GM18511 (cell line): Measurements from ENCODE around the gene B3GNT7.
"Not testable (repeated sequence)": the region's sequence is repeated elsewhere in the genome, so short reads cannot be mapped to it uniquely, and the experiment has no call there.

Experiments used
- ATAC-seq: cut with Tn5 transposase; IDR thresholded peaks from one replicate; pipeline ENCODE4 v1.9.1; 2021; ENCODE audit warnings: mild to moderate bottlenecking, moderate library complexity; ENCODE audit not compliant: unreplicated experiment

The B3GNT7 gene

DNA sequence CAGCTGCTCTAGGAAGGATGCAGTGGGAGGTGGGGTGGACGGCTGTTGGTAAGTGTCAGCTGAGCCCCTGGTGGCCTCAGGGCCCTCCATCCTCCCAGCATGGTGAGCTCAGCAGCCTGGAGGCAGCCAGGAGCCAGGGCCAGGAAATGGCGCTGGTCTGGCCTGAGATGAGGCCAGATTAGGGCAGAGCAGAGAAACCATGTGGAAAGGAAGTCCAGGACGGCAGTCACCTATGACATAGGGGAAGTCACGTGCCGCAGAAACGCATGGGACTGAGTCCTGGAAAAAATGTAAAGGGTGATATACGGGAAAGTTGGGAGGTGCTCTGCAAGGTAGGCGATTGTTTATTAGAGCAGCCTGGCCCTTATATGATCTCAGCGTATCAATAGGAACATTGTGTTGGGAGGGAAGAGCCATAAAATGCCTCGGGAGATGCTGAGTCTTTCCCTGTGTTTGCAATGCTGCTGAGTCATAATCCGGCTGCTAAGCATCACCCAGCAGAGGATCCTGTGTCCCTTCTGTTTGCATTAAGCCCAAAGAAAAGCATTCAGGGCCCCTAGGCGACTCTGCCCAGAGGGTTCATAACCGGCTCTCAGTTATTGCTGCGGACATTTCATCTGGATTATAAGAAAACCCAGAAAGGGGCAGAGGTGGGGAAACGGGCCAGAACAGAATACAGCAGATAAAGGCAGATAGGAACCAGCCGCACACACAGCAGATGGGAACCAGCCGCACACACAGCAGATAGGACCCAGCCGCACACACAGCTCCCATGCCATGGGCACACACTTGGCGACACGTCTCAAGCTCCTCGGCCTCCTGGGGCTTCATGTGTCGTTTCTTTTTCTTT is 30.3 kb upstream of the B3GNT7 start:
- ATAC-seq, result no peak

DNA sequence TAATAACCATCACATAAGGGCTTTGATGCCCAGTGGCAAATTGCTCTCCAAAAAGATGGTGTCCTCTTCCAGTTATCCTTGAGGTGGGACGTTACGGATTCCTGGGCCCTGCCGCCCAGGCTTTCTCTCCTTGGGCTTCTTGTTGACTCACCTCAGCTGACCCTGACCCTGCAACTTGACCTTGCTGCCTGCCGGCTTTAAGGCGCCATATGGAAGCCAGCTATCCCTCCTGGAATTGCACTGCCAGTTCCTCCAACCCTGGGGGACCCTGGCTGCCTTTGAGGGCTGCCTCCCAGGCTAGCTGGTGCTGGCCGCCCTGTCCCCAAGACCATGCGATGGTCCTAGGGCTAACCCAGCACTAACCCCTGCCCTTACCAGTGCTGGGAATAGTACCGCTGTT is 28.3 kb upstream of the B3GNT7 start:
- no peak for ATAC-seq

DNA sequence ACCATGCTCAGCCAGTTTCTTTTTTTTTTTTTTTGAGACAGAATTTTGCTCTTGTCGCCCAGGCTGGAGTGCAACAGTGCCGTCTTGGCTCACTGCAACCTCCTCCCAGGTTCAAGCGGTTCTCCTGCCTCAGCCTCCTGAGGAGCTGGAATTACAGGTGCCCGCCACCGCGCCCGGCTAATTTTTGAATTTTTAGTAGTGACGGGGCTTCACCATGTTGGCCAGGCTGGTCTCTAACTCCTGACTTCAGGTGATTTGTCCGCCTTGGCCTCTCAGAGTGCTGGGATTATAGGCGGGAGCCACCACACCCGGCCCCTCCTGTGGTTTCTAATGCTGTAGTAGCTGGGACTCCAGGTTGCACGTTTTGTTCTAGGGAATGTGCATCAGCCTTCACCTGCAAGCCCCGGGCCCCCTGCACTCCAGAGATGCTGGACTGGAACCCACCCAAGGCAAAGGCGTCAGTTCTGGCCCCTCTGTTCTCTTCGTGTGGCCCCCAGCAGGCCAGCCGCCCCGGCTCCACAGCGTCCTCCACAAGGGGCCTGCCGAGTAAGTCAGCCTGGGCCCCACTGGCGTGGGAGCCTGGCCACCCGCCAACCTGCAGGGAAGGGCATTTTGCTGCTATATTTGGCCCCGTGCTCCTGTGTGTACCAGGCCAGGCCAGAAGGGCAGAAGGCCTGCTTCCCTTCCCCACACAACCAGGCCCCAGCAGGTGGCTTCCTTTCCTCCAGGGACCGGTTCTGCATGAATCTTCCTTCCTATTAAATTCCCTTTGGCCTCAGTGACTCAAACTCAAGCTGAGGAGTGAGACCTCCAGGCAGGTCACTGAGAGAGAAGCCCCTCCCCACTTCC is 25.7 kb upstream of the B3GNT7 start:
- no peak for ATAC-seq

DNA sequence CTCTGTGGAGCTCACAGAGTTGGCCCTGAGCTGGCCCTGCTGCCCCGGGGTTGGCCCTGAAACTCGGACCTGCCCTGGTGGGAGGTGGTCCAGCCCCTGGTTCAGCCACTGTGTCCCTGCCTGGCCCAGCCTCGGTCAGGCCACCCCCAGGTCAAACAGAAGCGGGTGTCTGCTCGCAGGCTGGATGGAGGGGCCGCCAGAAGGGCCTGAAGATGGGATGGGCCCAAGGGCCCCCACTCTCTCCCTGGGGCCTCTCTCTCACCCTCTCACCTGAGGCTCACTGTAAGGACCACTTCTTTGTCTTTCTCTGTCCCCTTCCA is 25.1 kb upstream of the B3GNT7 start:
- no peak for ATAC-seq

DNA sequence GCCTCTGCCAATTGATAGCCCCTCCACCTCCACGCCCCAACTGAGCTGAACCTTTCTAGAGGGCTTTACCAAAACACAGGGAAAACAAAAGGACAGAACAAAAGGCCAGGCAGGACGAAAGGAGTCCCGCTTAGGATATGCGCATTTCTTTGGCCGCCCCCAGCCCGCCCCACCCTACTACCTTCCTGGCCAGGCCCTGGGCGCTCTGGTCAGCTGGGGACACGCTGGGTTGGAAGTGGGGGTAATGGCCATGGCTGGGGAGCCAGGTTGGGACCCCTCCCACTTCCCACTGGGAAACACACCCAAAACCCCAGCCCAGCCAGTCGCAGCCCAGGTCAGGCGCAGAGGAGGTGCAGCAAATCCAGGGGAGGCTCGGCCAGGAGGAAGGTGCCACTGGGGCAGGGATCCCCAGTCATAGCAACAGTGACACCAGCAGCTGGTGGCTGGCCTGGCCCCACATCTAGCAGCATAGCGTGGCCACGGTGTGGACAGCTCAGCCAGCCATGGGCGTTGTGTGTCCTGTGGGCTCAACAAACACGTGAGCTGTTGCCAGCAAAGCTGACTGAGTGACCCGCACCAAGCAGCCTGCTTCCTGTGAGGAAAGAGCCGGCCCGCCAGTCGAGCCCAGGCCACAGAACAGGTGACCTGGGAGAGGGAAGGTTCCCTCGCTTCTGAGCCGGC is 24.6 kb upstream of the B3GNT7 start:
- ATAC-seq, result no peak

DNA sequence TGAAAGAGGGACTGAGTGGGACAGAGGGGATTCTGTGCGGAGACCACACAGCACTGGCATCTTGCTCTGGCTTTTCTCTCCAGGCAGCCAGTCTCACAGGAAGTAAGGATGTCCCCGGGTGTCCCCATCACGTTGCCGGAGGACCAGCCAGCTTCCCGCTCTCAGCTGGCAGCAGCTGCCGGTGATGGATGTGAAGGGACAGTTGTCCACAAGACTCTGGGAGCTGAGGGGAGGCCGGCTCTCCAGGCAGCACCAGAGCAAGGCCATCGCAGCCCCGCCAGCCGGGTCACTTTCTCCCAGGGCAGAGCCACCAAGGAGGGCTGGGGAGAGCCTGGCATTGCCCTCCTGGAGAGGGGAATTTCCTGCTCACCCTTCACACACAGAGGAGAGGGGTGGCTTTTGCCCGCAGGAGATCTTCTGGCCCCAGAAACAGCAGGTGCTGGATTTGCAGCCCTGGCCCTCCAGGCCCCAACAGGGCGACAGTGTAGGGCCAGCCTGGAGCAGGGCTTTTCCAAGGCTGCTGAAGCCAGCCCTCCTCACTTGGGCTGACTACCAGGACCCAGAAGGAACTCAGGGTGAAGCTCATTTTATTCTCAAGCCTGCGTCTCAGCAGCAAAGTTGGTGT is 24.0 kb upstream of the B3GNT7 start:
- no peak for ATAC-seq

DNA sequence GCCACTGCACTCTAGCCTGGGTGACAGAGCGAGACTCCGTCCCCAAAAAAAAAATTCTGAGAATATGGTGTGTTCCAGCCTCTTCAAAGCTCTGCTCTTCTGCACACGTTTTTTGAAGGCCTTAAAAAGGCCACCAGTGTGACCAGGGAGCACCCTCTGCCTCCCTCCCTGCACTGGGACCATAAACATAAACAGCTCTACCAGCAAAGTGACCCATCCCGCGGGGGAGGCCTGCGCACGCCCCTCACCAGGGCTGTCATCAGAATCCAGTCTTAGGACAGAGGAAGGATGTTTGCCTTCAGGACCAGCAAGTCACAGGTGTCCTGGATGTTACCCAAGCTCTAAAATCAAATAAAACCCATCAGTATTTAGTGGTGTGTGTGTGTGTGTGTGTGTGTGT is 23.2 kb upstream of the B3GNT7 start:
- ATAC-seq, result no peak

DNA sequence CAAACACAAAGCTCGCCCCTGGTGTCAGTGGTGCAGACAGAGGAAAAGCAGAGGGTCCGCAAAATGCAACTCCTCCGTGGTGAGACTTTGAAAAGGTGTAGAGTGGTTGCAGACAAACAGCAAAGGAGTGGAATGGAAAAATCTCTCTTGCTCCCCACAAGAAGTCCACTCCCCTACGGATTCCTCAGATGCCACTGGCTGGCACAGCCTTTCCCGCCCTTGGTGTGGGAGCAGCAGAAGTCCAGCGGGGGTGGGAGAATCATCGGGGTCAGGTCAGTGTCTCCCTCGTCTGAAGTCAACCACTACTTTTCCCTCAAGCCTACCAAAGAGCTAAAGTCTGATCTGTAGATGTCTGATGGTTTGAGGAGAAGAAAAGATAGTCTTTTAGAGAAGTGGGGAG is 22.3 kb upstream of the B3GNT7 start:
- ATAC-seq, result no peak

DNA sequence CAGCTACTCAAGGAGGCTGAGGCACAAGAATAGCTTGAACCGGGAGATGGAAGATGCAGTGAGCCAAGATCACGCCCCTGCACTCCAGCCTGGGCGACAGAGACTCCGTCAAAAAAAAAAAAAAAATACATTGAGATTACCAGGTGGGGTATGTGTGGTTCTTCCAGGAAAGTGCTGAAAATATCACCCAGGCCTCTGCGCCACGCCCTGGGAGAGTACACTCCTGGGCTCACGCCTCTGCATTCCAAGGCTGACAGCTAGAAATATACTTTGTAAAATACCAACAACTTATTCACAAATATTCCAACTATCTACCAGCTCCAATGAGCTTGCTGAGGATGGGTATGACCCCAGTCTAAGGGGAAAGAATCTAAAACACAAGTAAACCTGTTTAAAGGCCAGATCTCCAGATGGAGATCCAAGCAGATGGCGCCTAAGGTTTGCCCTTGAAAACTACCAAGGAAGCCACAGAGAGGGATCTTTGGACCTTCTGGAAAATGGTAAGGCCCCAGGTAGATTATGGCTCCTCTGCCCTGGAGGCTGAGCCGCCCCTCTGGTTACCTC is 21.6 kb upstream of the B3GNT7 start:
- ATAC-seq, result no peak

DNA sequence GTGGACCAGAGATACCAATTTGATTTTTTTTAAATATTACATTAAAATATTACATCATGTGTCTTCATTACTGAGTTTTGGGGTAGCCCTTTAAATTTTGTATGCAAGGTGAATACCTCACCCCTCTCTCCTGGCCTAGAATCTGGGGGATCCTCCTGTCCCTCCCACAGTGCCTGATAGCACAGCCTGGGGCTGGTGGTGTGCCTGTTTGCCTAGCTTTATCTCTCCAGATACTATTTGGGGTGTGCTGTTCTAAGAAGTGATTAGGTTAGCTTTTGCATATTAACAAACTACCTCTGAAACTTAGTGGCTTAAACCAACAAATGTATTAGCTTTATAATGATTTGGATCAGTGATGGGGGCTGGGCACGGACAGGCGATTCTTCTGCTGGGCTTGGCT is 20.7 kb upstream of the B3GNT7 start:
- no peak for ATAC-seq

DNA sequence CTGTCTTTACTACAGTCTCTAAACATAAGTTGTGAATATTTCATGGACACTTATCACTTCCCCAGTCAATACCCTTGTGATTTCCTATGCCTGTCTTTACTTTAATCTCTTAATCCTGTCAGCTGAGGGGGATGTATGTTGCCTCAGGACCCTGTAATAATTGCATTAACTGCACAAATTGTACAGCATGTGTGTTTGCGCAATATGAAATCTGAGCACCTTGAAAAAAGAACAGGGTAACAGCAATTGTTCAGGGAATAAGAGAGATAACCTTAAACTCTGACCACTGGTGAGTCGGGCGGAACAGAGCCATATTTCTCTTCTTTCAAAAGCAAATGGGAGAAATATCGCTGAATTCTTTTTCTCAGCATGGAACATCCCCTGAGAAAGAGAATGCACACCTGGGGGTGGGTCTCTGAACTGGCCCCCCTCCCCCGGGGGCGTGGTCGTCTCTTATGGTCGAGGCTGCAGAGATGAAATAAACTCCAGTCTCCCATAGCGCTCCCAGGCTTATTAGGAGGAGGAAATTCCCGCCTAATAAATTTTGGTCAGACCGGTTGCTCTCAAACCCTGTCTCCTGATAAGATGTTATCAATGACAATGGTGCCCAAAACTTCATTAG is 19.4 kb upstream of the B3GNT7 start:
- not testable (repeated sequence) for ATAC-seq

DNA sequence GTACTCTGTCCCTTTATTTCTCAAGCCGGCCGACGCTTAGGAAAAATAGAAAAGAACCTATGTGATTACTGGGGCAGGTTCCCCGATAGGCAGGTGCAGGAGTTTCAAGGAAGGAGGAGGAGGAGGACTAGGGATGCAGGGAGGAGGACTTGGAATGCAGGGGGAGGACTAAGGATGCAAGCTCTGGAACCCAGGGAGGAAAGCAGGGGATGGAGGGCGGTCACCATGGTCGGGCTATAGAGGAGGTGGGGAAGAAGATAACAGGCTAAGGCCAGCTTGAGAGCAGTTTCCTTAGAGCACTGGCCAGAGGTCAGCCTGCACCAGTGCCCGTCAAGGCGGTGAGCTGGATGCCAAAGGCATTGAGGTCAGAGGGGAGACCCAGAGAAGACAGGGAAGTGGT is 18.7 kb upstream of the B3GNT7 start:
- no peak for ATAC-seq

DNA sequence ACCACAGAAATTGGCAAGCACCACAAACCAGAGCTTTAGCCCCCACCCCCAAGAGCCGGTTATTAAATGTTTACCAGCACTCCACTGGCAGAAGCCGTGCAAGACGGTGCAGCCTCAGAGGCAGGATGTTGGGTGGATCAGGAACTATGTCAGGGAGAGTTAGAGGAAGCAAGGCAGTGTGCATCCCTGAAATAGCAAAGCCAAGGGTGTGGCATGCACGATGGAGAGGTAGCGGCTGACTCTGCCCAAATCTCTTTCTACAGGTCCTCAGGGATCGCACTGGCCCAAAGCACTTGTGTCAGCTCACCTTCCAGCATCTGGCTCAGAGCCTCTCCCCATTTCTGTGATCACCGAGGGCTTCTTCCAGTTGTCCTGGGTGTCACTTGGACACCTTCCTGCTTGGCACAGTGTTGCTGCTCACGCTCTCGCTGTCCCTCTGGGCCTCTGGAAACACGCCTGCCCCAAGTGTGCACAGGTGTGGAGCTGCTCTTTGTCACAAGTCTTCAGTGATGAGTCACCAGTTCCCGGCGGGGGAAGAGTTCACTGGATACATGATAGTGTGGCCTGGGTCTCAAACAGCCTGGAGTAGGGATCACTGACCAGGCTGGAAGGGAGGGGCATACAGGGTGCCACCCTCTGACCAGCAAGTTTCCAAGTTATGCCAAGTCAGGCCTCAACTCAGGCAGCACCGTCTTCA is 17.3 kb upstream of the B3GNT7 start:
- ATAC-seq, result no peak

DNA sequence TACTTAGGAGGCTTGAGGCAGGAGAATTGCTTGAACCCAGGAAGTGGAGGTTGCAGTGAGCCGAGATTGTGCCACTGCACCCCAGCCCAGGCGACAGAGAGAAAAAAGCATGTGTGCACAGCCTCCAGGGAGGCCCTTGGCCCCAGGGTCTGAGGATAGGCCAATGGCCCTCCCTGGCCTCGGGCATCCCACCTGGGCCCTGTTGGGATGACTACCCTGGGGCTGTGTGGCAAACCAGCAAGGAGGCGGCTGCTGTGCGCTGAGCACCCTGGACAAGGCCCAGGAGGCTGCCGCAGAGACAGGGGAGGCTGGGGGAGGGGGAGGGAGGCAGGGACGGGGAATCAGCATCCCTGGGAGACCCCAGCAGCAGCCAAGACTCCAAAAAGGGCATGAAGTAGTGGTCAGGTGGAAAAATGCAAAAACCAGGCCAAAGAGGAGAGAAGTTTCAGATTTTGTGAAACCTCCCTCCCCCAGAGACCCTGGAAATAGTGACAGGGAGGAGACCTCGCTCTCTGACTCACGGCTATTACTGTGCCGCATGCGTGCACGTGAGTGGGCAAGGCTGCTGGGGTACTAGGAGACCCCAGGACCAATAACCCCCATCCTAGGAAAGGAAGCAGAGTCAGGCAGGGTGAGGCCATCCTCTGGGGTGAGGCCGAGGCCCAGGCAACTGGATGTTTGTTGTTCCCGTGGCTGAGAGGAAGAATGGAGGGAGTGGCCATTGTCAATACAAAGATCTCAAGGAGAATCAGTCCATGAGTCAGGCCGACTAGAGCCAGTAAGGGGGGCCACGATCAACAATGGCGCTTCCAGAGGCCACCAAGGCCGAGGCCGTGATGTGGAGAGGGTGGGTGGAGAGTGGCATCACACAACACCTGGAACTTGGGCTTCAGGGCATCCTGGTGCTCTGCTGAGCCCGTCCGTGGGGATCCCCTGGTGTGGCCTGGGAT is 16.0 kb upstream of the B3GNT7 start:
- no peak for ATAC-seq

DNA sequence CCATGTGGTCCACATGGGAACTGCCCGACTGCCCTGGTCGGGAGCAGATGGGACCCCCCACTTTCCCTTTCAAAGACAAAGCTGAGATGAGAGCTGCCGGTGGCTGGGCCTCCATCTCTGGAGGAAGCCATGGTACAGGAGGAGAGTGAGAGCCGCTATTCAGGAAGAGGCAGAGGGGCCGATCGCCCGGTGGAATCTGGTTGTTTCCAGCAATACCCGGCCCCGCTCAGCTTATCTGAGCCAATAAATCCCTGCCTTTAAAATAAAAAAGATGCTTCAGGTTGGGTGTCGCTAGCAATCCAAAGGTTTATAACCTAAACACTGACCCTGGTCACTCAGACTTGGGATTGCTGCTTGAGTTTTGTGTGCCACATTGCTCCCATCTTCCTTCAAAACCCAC is 15.2 kb upstream of the B3GNT7 start:
- no peak for ATAC-seq

DNA sequence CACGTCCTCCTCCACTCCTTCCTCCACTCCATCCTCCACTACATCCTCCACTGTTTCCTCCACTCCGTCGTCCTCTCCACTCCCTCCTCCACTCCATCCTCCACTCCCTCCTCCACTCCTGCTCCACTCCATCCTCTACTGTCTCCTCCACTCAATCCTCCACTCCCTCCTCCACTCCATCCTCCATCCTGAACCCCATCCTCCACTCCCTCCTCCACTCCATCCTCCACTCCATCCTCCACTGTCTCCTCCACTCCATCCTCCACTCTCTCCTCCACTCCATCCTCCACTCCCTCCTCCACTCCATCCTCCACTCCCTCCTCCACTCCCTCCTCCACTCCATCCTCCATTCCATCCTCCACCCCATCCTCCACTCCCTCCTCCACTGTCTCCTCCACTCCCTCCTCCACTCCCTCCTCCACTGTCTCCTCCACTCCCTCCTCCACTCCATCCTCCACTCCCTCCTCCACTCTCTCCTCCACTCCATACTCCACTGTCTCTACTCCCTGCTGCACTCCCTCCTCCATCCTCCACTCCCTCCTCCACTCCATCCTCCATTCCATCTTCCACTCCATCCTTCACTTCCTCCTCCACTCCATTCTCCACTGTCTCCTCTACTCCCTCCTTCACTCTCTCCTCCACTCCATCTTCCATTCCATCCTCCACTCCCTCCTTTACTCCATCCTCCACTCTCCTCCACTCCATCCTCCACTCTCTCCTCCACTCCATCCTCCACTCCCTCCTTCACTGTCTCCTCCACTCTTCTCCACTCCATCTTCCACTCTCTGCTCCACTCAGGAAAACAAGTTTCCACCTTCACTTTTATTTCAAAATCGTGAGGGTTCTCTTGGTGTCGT is 14.3 kb upstream of the B3GNT7 start:
- no peak for ATAC-seq

DNA sequence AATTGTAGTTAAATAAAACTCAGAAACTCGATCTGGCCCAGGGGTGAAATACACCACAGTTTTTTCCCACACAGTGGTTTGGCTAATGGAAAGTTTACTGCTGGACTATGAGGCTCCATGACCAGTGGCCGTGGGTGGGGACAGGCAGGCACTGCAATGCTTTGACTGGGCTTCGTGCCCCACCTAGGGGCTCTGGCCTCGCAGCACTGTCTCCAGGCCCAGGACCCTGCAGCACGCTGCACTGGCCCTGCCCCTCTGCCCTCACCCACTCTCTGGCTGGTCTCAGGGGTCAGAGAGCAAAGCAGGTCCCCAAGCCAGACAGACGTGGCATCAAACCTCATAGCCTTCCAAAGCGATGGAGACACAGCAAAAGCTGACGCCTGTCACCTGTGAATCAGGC is 13.4 kb upstream of the B3GNT7 start:
- ATAC-seq, result no peak
